ENCODE results near the gene DENND1A. TPM values are rescaled to one million over a fixed set of nuclear protein-coding genes. Genes with fewer than 3 reads are reported as not detected.

The DENND1A gene
- total and polyA plus RNA-seq, 11 donors = 9.8 to 24.0 (median 14.7) TPM

GRCh38 chr9:123523001-123523400 is 406.9 kb downstream of the DENND1A start:
- DNase-seq (no peak), ATAC-seq (no peak)
- 94 to 99% (median 96%) methylated on average over 6 of the region's 6 CpGs for WGBS, 4 donors

GRCh38 chr9:123522251-123522650 is 407.7 kb downstream of the DENND1A start:
- DNase-seq (no peak), ATAC-seq (no peak)
- Histone ChIP-seq H3K4me1 (no peaks in the 10 kb centered on the region), H3K27ac (no peak overlapping the region), H3K27me3 (no peaks in the 10 kb centered on the region), H3K36me3 (no peaks in the 10 kb centered on the region), H3K4me3 (no peak overlapping the region), H3K9me3 (no peaks in the 10 kb centered on the region)
- TF ChIP-seq CTCF (IDR thresholded peaks at IDR 0.05) (no peak), POLR2A (IDR thresholded peaks at IDR 0.05) (no peak)
- intact Hi-C loops (cut with DNase I) = no loop called here
- 93 to 96% (median 95%) methylated on average over 2 of the region's 2 CpGs for WGBS, 4 donors

More at GRCh38 chr9:123523001-123523400, 406.9 kb downstream of the DENND1A start:
- TF ChIP-seq CTCF (IDR thresholded peaks at IDR 0.05) (no peak), POLR2A (IDR thresholded peaks at IDR 0.05) (no peak)
- no peak overlapping the region for H3K4me3 ChIP-seq
- H3K27ac ChIP-seq = no peak overlapping the region
- H3K9me3 ChIP-seq = no peaks in the 10 kb centered on the region
- intact Hi-C loops (cut with DNase I) = no loop called here
- H3K27me3 ChIP-seq = no peaks in the 10 kb centered on the region
- H3K36me3 ChIP-seq = no peaks in the 10 kb centered on the region
- H3K4me1 ChIP-seq = no peaks in the 10 kb centered on the region

- Histone ChIP-seq H3K4me3 (no peak overlapping the region), H3K4me1 (no peaks in the 10 kb centered on the region), H3K9me3 (no peaks in the 10 kb centered on the region), H3K36me3 (no peaks in the 10 kb centered on the region), H3K27me3 (no peaks in the 10 kb centered on the region), H3K27ac (no peak overlapping the region)
- intact Hi-C loops (cut with DNase I) = no loop called here
- 43 to 56% (median 49%) methylated on average over 1 of the region's 1 CpG for WGBS, 4 donors
- DNase-seq (no peak), ATAC-seq (no peak)
- no peak for TF ChIP-seq POLR2A (IDR thresholded peaks at IDR 0.05)
- TF ChIP-seq CTCF (IDR thresholded peaks at IDR 0.05) = no peak
Measured at GRCh38 chr9:123518338-123518737, 411.6 kb downstream of the DENND1A start.

- ATAC-seq (no peak), DNase-seq (no peak)
- Histone ChIP-seq H3K9me3 (no peaks in the 10 kb centered on the region), H3K4me3 (no peak overlapping the region), H3K27ac (no peak overlapping the region), H3K4me1 (no peaks in the 10 kb centered on the region), H3K36me3 (peaks cover 0 to 5% (median 0%) of the 10 kb centered on the region in 9 donors), H3K27me3 (no peaks in the 10 kb centered on the region)
- WGBS, 4 donors = 97 to 99% (median 99%) methylated on average over 4 of the region's 4 CpGs
- TF ChIP-seq CTCF (IDR thresholded peaks at IDR 0.05) (no peak), POLR2A (IDR thresholded peaks at IDR 0.05) (no peak)
- intact Hi-C loops (cut with DNase I) = no loop called here
Measured at GRCh38 chr9:123517512-123517911, 412.4 kb downstream of the DENND1A start.

All from heart left ventricle (tissue), 16 donors.